A673 (cell line): ENCODE data around the gene CEP20. TPM values are rescaled to one million over a fixed set of nuclear protein-coding genes. Genes with fewer than 3 reads are reported as not detected.

Experiments used
- BruUV-seq: library from RNA; stranded (reverse); fragments of 400-500 nt; replicated peaks from 2 replicates; lab custom pipeline; 2021; lab: Mats Ljungman, UMichigan
- CTCF ChIA-PET: fragments of 300-600 bp; sonication (Branson Sonifier 250); formaldehyde crosslinking; loops from one replicate; lab custom pipeline; 2022; ENCODE audit warnings: antibody characterized with exemption; lab: Charles Lee
- POLR2A ChIA-PET: fragments of 300-600 bp; sonication (Branson Sonifier 250); formaldehyde crosslinking; loops from one replicate; lab custom pipeline; 2022; ENCODE audit warnings: antibody characterized with exemption; ENCODE audit not compliant: low non-redundant PET; lab: Charles Lee
- DNase-seq: peaks from one replicate; pipeline ENCODE4 v3.0.0-alpha.2; 2015; ENCODE audit warnings: low spot score
- H3K27ac ChIP-seq: fragments of 200-600 bp; sonication (generic); 2 replicates; pipeline ENCODE4 v1.5.1; 2016; ENCODE audit warnings: mixed run types, low read depth, mild to moderate bottlenecking, mixed read lengths, antibody characterized with exemption, low read length; ENCODE audit not compliant: poor library complexity, severe bottlenecking
- H3K27me3 ChIP-seq: fragments of 200-600 bp; sonication (generic); replicated peaks from 2 replicates; pipeline ENCODE4 v1.6.1; 2017; ENCODE audit warnings: mixed run types, low read depth, mild to moderate bottlenecking, mixed read lengths, antibody characterized with exemption, low read length; ENCODE audit not compliant: insufficient read depth, poor library complexity
- H3K36me3 ChIP-seq: fragments of 200-600 bp; sonication (generic); 2 replicates; pipeline ENCODE4 v1.6.1; 2016; ENCODE audit warnings: mixed run types, mild to moderate bottlenecking, mixed read lengths, antibody characterized with exemption, low read length; ENCODE audit not compliant: insufficient read depth, poor library complexity, severe bottlenecking
- H3K4me1 ChIP-seq: fragments of 200-600 bp; sonication (generic); 2 replicates; pipeline ENCODE4 v1.6.1; 2017; ENCODE audit warnings: mixed run types, mild to moderate bottlenecking, mixed read lengths, antibody characterized with exemption, low read length; ENCODE audit not compliant: insufficient read depth, poor library complexity, severe bottlenecking
- H3K4me3 ChIP-seq: fragments of 200-600 bp; sonication (generic); 2 replicates; pipeline ENCODE4 v1.5.1; 2016; ENCODE audit warnings: low read depth, mixed run types, mild to moderate bottlenecking, mixed read lengths, low read length; ENCODE audit not compliant: poor library complexity, severe bottlenecking
- H3K9me3 ChIP-seq: fragments of 200-600 bp; sonication (generic); 2 replicates; pipeline ENCODE4 v1.6.1; 2016; ENCODE audit warnings: mixed run types, low read depth, mild to moderate bottlenecking, mixed read lengths, antibody characterized with exemption, low read length; ENCODE audit not compliant: poor library complexity, severe bottlenecking
- CTCF ChIP-seq: fragments of 300-800, 200-600 bp; sonication (generic); conservative IDR thresholded peaks from 2 replicates; pipeline ENCODE4 v1.5.1; 2017; ENCODE audit warnings: low read depth, mild to moderate bottlenecking, antibody characterized with exemption, low read length, moderate library complexity, mixed read lengths
- EZH2 ChIP-seq: fragments of 200-600 bp; sonication (generic); IDR thresholded peaks from 2 replicates; pipeline ENCODE4 v1.6.1; 2017; ENCODE audit warnings: borderline replicate concordance, low read depth, mild to moderate bottlenecking, mixed read lengths, antibody characterized with exemption, low read length; ENCODE audit not compliant: poor library complexity, severe bottlenecking
- intact Hi-C: fragments of 100-400 bp; cut with micrococcal nuclease; formaldehyde crosslinking; loops from one replicate; pipeline ENCODE4 v1.10.0; 2022; ENCODE audit not compliant: unreplicated experiment
- total RNA-seq: library from RNA; stranded (reverse); gene quantifications from 2 replicates; pipeline ENCODE4 v1.2.3, GENCODE V29; 2021

The CEP20 gene
- total RNA-seq, 1 experiment from 2014 or later, result 51.0 TPM

- H3K36me3 ChIP-seq, result no peaks in the 10 kb centered on the region
- no peak overlapping the region for H3K27ac ChIP-seq
- no peak for DNase-seq
- intact Hi-C loops, result no loop called here
- no peaks in the 10 kb centered on the region for H3K27me3 ChIP-seq
- no TSS peak for BruUV-seq
- ChIA-PET POLR2A (no interaction called here), CTCF (no interaction called here)
- no peak overlapping the region for H3K4me3 ChIP-seq
- no peaks in the 10 kb centered on the region for H3K4me1 ChIP-seq
- TF ChIP-seq EZH2 (no peak), CTCF (no peak)
- H3K9me3 ChIP-seq, result no peaks in the 10 kb centered on the region
Observed at GRCh38 chr16:15827709-15828343, 60.6 kb downstream of the CEP20 start.

GRCh38 chr16:15827299-15827698, 61.1 kb downstream of the CEP20 start:
- H3K4me3 ChIP-seq, result no peak overlapping the region
- no peaks in the 10 kb centered on the region for H3K9me3 ChIP-seq
- no peaks in the 10 kb centered on the region for H3K4me1 ChIP-seq
- TF ChIP-seq CTCF, result no peak
- no peak for TF ChIP-seq EZH2
- no peak overlapping the region for H3K27ac ChIP-seq
- no peaks in the 10 kb centered on the region for H3K27me3 ChIP-seq
- BruUV-seq, result no TSS peak
- no peak for DNase-seq
- intact Hi-C loops, result no loop called here
- ChIA-PET POLR2A (no interaction called here), CTCF (no interaction called here)
- no peaks in the 10 kb centered on the region for H3K36me3 ChIP-seq

GRCh38 chr16:15825750-15826305, 62.6 kb downstream of the CEP20 start:
- no TSS peak for BruUV-seq
- ChIA-PET POLR2A (no interaction called here), CTCF (no interaction called here)
- intact Hi-C loops, result no loop called here
- TF ChIP-seq CTCF (no peak), EZH2 (no peak)
- Histone ChIP-seq H3K4me1 (no peaks in the 10 kb centered on the region), H3K27me3 (no peaks in the 10 kb centered on the region), H3K4me3 (no peak overlapping the region), H3K36me3 (no peaks in the 10 kb centered on the region), H3K27ac (no peak overlapping the region), H3K9me3 (no peaks in the 10 kb centered on the region)
- no peak for DNase-seq
